Trophoblast cell (in vitro differentiated cells and primary cell): ENCODE results near the gene TPST1.

Experiments
- DNase-seq, 2 donors: peaks; one replicate each; pipeline ENCODE4 v3.0.0-alpha.2; 2016
- H2AFZ ChIP-seq: 2 replicates; pipeline ENCODE4 v1.6.1; 2013; ENCODE audit warnings: low read length, moderate library complexity, mild to moderate bottlenecking; ENCODE audit not compliant: insufficient read depth, poor library complexity
- H2AK5ac ChIP-seq: 2 replicates; pipeline ENCODE4 v1.6.1; 2013; ENCODE audit warnings: mild to moderate bottlenecking, low read length
- H2BK120ac ChIP-seq: 2 replicates; pipeline ENCODE4 v1.6.1; 2013; ENCODE audit warnings: low read length, mild to moderate bottlenecking, moderate library complexity; ENCODE audit not compliant: insufficient read depth, poor library complexity
- H2BK12ac ChIP-seq: 2 replicates; pipeline ENCODE4 v1.6.1; 2013; ENCODE audit warnings: mild to moderate bottlenecking, low read length, moderate library complexity
- H2BK5ac ChIP-seq: 2 replicates; pipeline ENCODE4 v1.6.1; 2013; ENCODE audit warnings: low read length, low read depth, moderate library complexity, mild to moderate bottlenecking; ENCODE audit not compliant: poor library complexity
- H3K14ac ChIP-seq: 2 replicates; pipeline ENCODE4 v1.6.1; 2013; ENCODE audit warnings: mild to moderate bottlenecking, low read length
- H3K18ac ChIP-seq: 2 replicates; pipeline ENCODE4 v1.6.1; 2013; ENCODE audit warnings: mild to moderate bottlenecking, low read length
- H3K23ac ChIP-seq: 2 replicates; pipeline ENCODE4 v1.6.1; 2013; ENCODE audit warnings: low read length
- H3K27ac ChIP-seq: 2 replicates; pipeline ENCODE4 v1.5.1; 2013; ENCODE audit warnings: low read depth, mild to moderate bottlenecking, inconsistent platforms, low read length, moderate library complexity
- H3K27me3 ChIP-seq: 2 replicates; pipeline ENCODE4 v1.6.1; 2013; ENCODE audit warnings: inconsistent platforms, mild to moderate bottlenecking, low read length, moderate library complexity; ENCODE audit not compliant: insufficient read depth
- H3K36me3 ChIP-seq, 2 experiments: 1 replicate in 1 of 2; 2 replicates in 1 of 2; pipeline ENCODE4 v1.6.1; 2013; ENCODE audit warnings: low read length in 2 of 2, mild to moderate bottlenecking in 2 of 2, moderate library complexity in 1 of 2; ENCODE audit not compliant: insufficient read depth in 2 of 2, control insufficient read depth in 1 of 2
- H3K4ac ChIP-seq: 2 replicates; pipeline ENCODE4 v1.6.1; 2013; ENCODE audit warnings: low read depth, mild to moderate bottlenecking, low read length, moderate library complexity
- H3K4me1 ChIP-seq, 2 experiments: 1 replicate in 1 of 2; 2 replicates in 1 of 2; pipeline ENCODE4 v1.6.1; 2013; ENCODE audit warnings: low read length in 2 of 2, mild to moderate bottlenecking in 2 of 2, moderate library complexity in 1 of 2; ENCODE audit not compliant: insufficient read depth in 2 of 2, control insufficient read depth in 1 of 2
- H3K4me2 ChIP-seq: 2 replicates; pipeline ENCODE4 v1.6.1; 2013; ENCODE audit warnings: inconsistent platforms, mild to moderate bottlenecking, low read length, moderate library complexity
- H3K4me3 ChIP-seq: 2 replicates; pipeline ENCODE4 v1.5.1; 2013; ENCODE audit warnings: mild to moderate bottlenecking, low read depth, low read length, inconsistent platforms
- H3K79me1 ChIP-seq: one replicate; pipeline ENCODE4 v1.6.1; 2013; ENCODE audit warnings: low read length
- H3K79me2 ChIP-seq: 2 replicates; pipeline ENCODE4 v1.6.1; 2013; ENCODE audit warnings: low read length, mild to moderate bottlenecking; ENCODE audit not compliant: control insufficient read depth, insufficient read depth, poor library complexity
- H3K9ac ChIP-seq: 2 replicates; pipeline ENCODE4 v1.6.1; 2013; ENCODE audit warnings: mild to moderate bottlenecking, low read length
- H3K9me3 ChIP-seq: 2 replicates; pipeline ENCODE4 v1.6.1; 2013; ENCODE audit warnings: low read depth, mild to moderate bottlenecking, control low read depth, inconsistent platforms, low read length; ENCODE audit not compliant: insufficient read depth
- H4K12ac ChIP-seq: 2 replicates; pipeline ENCODE4 v1.6.1; 2013; ENCODE audit warnings: low read depth, mild to moderate bottlenecking, low read length, moderate library complexity
- H4K8ac ChIP-seq: 2 replicates; pipeline ENCODE4 v1.6.1; 2013; ENCODE audit warnings: low read depth, mild to moderate bottlenecking, low read length, moderate library complexity
- H4K91ac ChIP-seq: one replicate; pipeline ENCODE4 v1.6.1; 2013; ENCODE audit warnings: low read depth, mild to moderate bottlenecking, low read length, moderate library complexity
- WGBS: extraction: QIAGEN DNeasy Blood & Tissue Kit; methylation state at CpG from one replicate; pipeline ENCODE4 v1.1.7; 2013; ENCODE audit warnings: missing lambda C conversion rate; ENCODE audit not compliant: insufficient read length, insufficient coverage; ENCODE audit errors: extremely low coverage; 5-methylcytosine and 5-hydroxymethylcytosine counted together

TPST1 gene

GRCh38 chr7:66296557-66296956 is 91.4 kb downstream of the TPST1 start:
- H4K12ac ChIP-seq = no peak overlapping the region
- no peak overlapping the region for H4K8ac ChIP-seq
- no peaks in the 10 kb centered on the region for H3K9me3 ChIP-seq
- no peak overlapping the region for H2BK5ac ChIP-seq
- H3K79me1 ChIP-seq = no peaks in the 10 kb centered on the region
- H3K4me3 ChIP-seq = no peak overlapping the region
- no peak overlapping the region for H3K4me2 ChIP-seq
- H3K27me3 ChIP-seq = no peaks in the 10 kb centered on the region
- H3K18ac ChIP-seq = no peak overlapping the region
- H2BK120ac ChIP-seq = no peak overlapping the region
- H2BK12ac ChIP-seq = no peak overlapping the region
- no peak overlapping the region for H3K4ac ChIP-seq
- no peak for DNase-seq
- H3K14ac ChIP-seq = no peak overlapping the region
- no peaks in the 10 kb centered on the region for H3K79me2 ChIP-seq
- no peak overlapping the region for H3K23ac ChIP-seq
- no peaks in the 10 kb centered on the region for H3K4me1 ChIP-seq
- no peak overlapping the region for H3K27ac ChIP-seq
- no peaks in the 10 kb centered on the region for H3K36me3 ChIP-seq
- H2AK5ac ChIP-seq = no peak overlapping the region
- WGBS = no CpG with 5 or more reads among the region's 3 CpGs
- H3K9ac ChIP-seq = no peak overlapping the region
- H4K91ac ChIP-seq = no peak overlapping the region
- no peak overlapping the region for H2AFZ ChIP-seq

DNA sequence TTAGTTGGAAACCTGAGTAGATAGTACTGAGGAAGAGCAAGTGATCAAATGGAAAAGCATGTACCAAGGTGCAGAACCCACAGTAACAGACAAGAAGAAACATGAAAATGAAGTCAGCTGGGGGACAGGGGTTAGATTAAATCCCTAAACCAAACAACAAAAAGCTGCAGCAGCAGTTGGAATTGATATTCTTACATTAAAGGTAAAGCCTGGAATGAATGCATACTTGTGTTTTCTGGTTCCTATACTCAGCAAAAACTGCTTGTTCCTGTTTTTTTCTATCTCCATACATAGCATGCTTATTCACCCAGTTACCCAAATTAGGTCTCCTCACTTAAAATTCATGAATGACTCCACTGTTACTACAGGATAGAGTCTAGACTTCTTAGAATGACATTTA is 92.4 kb downstream of the TPST1 start:
- Histone ChIP-seq H3K27me3 (no peaks in the 10 kb centered on the region), H3K79me2 (no peaks in the 10 kb centered on the region), H3K9me3 (no peaks in the 10 kb centered on the region), H2BK5ac (no peak overlapping the region), H3K36me3 (no peaks in the 10 kb centered on the region), H4K91ac (no peak overlapping the region), H4K12ac (no peak overlapping the region), H2AK5ac (no peak overlapping the region), H3K23ac (no peak overlapping the region), H3K9ac (no peak overlapping the region), H3K4ac (no peak overlapping the region), H2BK12ac (no peak overlapping the region), H3K4me1 (no peaks in the 10 kb centered on the region), H2BK120ac (no peak overlapping the region), H3K27ac (no peak overlapping the region), H3K4me2 (no peak overlapping the region), H4K8ac (no peak overlapping the region), H3K18ac (no peak overlapping the region), H3K14ac (no peak overlapping the region), H3K79me1 (no peaks in the 10 kb centered on the region), H3K4me3 (no peak overlapping the region), H2AFZ (no peak overlapping the region)
- DNase-seq = no peak

DNA sequence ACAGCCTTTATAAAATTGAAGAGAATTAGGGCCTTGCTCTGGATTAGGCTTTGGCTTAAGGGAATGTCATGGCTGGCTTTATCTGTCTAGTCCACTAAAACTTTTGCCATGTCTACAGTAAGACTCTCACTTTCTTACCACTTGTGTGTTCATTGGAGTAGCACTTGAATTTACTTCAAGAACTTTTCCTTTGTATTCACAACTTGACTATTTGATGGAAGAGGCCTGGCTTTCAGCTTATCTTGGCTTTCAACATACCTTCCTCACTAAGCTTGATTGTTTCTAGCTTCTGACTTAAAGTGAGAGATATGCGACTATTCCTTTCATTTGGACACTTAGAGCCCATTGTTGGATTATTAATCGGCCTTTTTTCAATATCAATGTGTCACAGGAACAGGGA is 96.1 kb downstream of the TPST1 start:
- no peaks in the 10 kb centered on the region for H3K27me3 ChIP-seq
- H3K9me3 ChIP-seq = no peaks in the 10 kb centered on the region
- no peak overlapping the region for H2BK120ac ChIP-seq
- no peak overlapping the region for H2BK12ac ChIP-seq
- no CpG with 5 or more reads among the region's 2 CpGs for WGBS
- H3K36me3 ChIP-seq = no peaks in the 10 kb centered on the region
- H3K18ac ChIP-seq = no peak overlapping the region
- H3K4me3 ChIP-seq = no peak overlapping the region
- H3K27ac ChIP-seq = no peak overlapping the region
- no peaks in the 10 kb centered on the region for H3K4me1 ChIP-seq
- no peak overlapping the region for H3K14ac ChIP-seq
- H4K12ac ChIP-seq = no peak overlapping the region
- H2BK5ac ChIP-seq = no peak overlapping the region
- H3K79me2 ChIP-seq = no peaks in the 10 kb centered on the region
- no peak overlapping the region for H3K23ac ChIP-seq
- no peak overlapping the region for H3K4me2 ChIP-seq
- H2AK5ac ChIP-seq = no peak overlapping the region
- no peak overlapping the region for H3K9ac ChIP-seq
- no peak overlapping the region for H4K91ac ChIP-seq
- no peak overlapping the region for H4K8ac ChIP-seq
- DNase-seq = no peak
- H3K79me1 ChIP-seq = no peaks in the 10 kb centered on the region
- no peak overlapping the region for H3K4ac ChIP-seq
- H2AFZ ChIP-seq = no peak overlapping the region

- Histone ChIP-seq H3K4me3 (no peak overlapping the region), H3K4ac (no peak overlapping the region), H3K27ac (no peak overlapping the region), H3K4me1 (no peaks in the 10 kb centered on the region), H2BK12ac (no peak overlapping the region), H3K18ac (no peak overlapping the region), H4K8ac (no peak overlapping the region), H3K27me3 (no peaks in the 10 kb centered on the region), H2BK120ac (no peak overlapping the region), H3K4me2 (no peak overlapping the region), H2AFZ (no peak overlapping the region), H3K23ac (no peak overlapping the region), H3K14ac (no peak overlapping the region), H4K12ac (no peak overlapping the region), H2BK5ac (no peak overlapping the region), H4K91ac (no peak overlapping the region), H3K79me2 (no peaks in the 10 kb centered on the region), H3K9ac (no peak overlapping the region), H2AK5ac (no peak overlapping the region), H3K79me1 (no peaks in the 10 kb centered on the region), H3K9me3 (no peaks in the 10 kb centered on the region), H3K36me3 (no peaks in the 10 kb centered on the region)
- WGBS = no CpG with 5 or more reads among the region's 3 CpGs
- DNase-seq = no peak
These were observed 96.6 kb downstream of the TPST1 start for GRCh38 chr7:66301737-66302136.
